ENCODE measurements around the gene ABCD2. TPM values are rescaled to one million over a fixed set of nuclear protein-coding genes. Genes with fewer than 3 reads are reported as not detected.
"Not testable (repeated sequence)": the region's sequence is repeated elsewhere in the genome, so short reads cannot be mapped to it uniquely, and the experiment has no call there.

Gene ABCD2
- total RNA-seq, 4 donors from 2014 or later, result 0.07 to 0.20 (median 0.10) TPM; not detected in 1

GRCh38 chr12:39533951-39534350, 85.7 kb downstream of the ABCD2 start:
- Histone ChIP-seq H3K9me3 (no peaks in the 10 kb centered on the region), H3K27ac (no peak overlapping the region), H3K4me3 (no peak overlapping the region), H3K4me1 (no peaks in the 10 kb centered on the region), H3K27me3 (no peaks in the 10 kb centered on the region), H3K36me3 (no peaks in the 10 kb centered on the region)
- no peak for DNase-seq
- no peak for ATAC-seq
- intact Hi-C loops (cut with DNase I; ENCODE audit: low total_unique reads), result no loop called here
- in situ Hi-C loops (cut with MboI; ENCODE audit: low sequenced_read_pairs in 4 of 4), result no loop called here
- no peak for TF ChIP-seq POLR2A (IDR thresholded peaks at IDR 0.05)
- TF ChIP-seq CTCF (IDR thresholded peaks at IDR 0.05 in 4 of 5, conservative IDR thresholded peaks at IDR 0.05 in 1 of 5), result no peak

GRCh38 chr12:39532448-39532847, 87.2 kb downstream of the ABCD2 start:
- no peaks in the 10 kb centered on the region for H3K9me3 ChIP-seq
- in situ Hi-C loops (cut with MboI; ENCODE audit: low sequenced_read_pairs in 4 of 4), result no loop called here
- no peaks in the 10 kb centered on the region for H3K27me3 ChIP-seq
- no peaks in the 10 kb centered on the region for H3K4me1 ChIP-seq
- H3K36me3 ChIP-seq, result no peaks in the 10 kb centered on the region
- intact Hi-C loops (cut with DNase I; ENCODE audit: low total_unique reads), result no loop called here
- ATAC-seq, result no peak
- no peak for DNase-seq
- no peak overlapping the region for H3K4me3 ChIP-seq
- no peak overlapping the region for H3K27ac ChIP-seq
- TF ChIP-seq POLR2A (IDR thresholded peaks at IDR 0.05), result no peak
- TF ChIP-seq CTCF (IDR thresholded peaks at IDR 0.05 in 4 of 5, conservative IDR thresholded peaks at IDR 0.05 in 1 of 5), result no peak

- DNase-seq (no peak), ATAC-seq (no peak)
- Histone ChIP-seq H3K4me3 (no peak overlapping the region), H3K9me3 (no peaks in the 10 kb centered on the region), H3K4me1 (no peaks in the 10 kb centered on the region), H3K27me3 (no peaks in the 10 kb centered on the region), H3K36me3 (no peaks in the 10 kb centered on the region), H3K27ac (no peak overlapping the region)
- TF ChIP-seq CTCF (IDR thresholded peaks at IDR 0.05 in 4 of 5, conservative IDR thresholded peaks at IDR 0.05 in 1 of 5), result no peak
- no peak for TF ChIP-seq POLR2A (IDR thresholded peaks at IDR 0.05)
- in situ Hi-C loops (cut with MboI; ENCODE audit: low sequenced_read_pairs in 4 of 4) (no loop called here), intact Hi-C loops (cut with DNase I; ENCODE audit: low total_unique reads) (no loop called here)
These were observed 92.6 kb downstream of the ABCD2 start for GRCh38 chr12:39526974-39527373.

- in situ Hi-C loops (cut with MboI; ENCODE audit: low sequenced_read_pairs in 4 of 4); DNase-seq: not testable (repeated sequence)
These were observed 97.4 kb downstream of the ABCD2 start for GRCh38 chr12:39522167-39522566.

GRCh38 chr12:39510001-39510400, 109.6 kb downstream of the ABCD2 start:
- Histone ChIP-seq H3K4me1 (no peaks in the 10 kb centered on the region), H3K4me3 (no peak overlapping the region), H3K27me3 (no peaks in the 10 kb centered on the region), H3K27ac (no peak overlapping the region), H3K9me3 (no peaks in the 10 kb centered on the region), H3K36me3 (no peaks in the 10 kb centered on the region)
- intact Hi-C loops (cut with DNase I; ENCODE audit: low total_unique reads) (no loop called here), in situ Hi-C loops (cut with MboI; ENCODE audit: low sequenced_read_pairs in 4 of 4) (no loop called here)
- TF ChIP-seq POLR2A (IDR thresholded peaks at IDR 0.05) (no peak), CTCF (IDR thresholded peaks at IDR 0.05 in 4 of 5, conservative IDR thresholded peaks at IDR 0.05 in 1 of 5) (no peak)
- ATAC-seq (no peak), DNase-seq (no peak)

More at GRCh38 chr12:39522167-39522566, 97.4 kb downstream of the ABCD2 start:
- H3K27ac ChIP-seq; H3K9me3 ChIP-seq; H3K36me3 ChIP-seq; H3K4me1 ChIP-seq; intact Hi-C loops (cut with DNase I; ENCODE audit: low total_unique reads); ATAC-seq; H3K27me3 ChIP-seq; H3K4me3 ChIP-seq: not testable (repeated sequence)
